NB4 (cell line): ENCODE measurements around the gene CPVL.

Source experiments
- CTCF ChIP-seq: IDR thresholded peaks from one replicate; pipeline ENCODE4 v1.5.1; 2012; ENCODE audit warnings: low read depth, low read length
- MYC ChIP-seq: IDR thresholded peaks from 2 replicates; pipeline ENCODE4 v1.6.1; 2011; ENCODE audit warnings: low read depth, low read length
- POLR2A ChIP-seq: IDR thresholded peaks from 2 replicates; pipeline ENCODE4 v1.6.1; 2011; ENCODE audit warnings: mild to moderate bottlenecking; ENCODE audit not compliant: insufficient read length; ENCODE audit errors: extremely low read depth
- TF ChIP-seq, protein P1 (sequence below): IDR thresholded peaks from 2 replicates; pipeline ENCODE4 v1.6.1; 2011; ENCODE audit warnings: low read depth, low read length

DNA sequence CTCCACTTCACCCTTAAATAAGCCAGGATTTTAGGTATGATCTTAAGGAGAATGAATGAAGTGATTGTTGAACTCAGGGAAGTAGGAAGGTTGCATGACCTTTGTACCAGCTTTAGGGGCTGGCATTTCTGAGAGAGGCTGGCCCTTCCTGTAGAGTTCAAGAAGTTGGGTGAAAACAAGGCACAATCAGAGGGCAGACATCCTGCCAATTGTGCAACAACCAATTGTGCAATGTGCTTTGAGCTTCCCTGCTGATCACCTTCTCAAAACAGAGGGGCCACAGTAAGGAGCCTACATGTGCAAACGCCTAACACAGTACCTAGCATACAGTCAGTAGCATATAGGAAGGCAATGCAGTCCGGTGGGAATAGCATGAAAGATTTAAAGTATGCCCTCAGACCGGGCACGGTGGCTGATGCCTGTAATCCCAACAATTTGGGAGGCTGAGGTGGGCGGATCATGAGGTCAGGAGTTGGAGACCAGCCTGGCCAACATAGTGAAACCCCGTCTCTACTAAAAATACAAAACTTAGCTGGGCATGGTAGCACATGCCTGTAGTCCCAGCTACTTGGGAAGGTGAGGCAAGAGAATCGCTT, 5.4 kb downstream of the CPVL start:
- TF ChIP-seq CTCF (no peak), POLR2A (no peak), MYC (no peak)
- TF ChIP-seq, protein P1, sequence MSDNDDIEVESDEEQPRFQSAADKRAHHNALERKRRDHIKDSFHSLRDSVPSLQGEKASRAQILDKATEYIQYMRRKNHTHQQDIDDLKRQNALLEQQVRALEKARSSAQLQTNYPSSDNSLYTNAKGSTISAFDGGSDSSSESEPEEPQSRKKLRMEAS = no peak
